GM18502 (cell line): Measurements from ENCODE around the gene CBFA2T3.

Experiments used
- ATAC-seq: cut with Tn5 transposase; IDR thresholded peaks from one replicate; pipeline ENCODE4 v1.9.1; 2021; ENCODE audit warnings: mild to moderate bottlenecking; ENCODE audit not compliant: unreplicated experiment, poor library complexity

The CBFA2T3 gene

GRCh38 chr16:88966986-88967829 is 9.8 kb downstream of the CBFA2T3 start:
- no peak for ATAC-seq

GRCh38 chr16:88965826-88966480 is 11.1 kb downstream of the CBFA2T3 start:
- no peak for ATAC-seq

GRCh38 chr16:88965411-88965810 is 11.6 kb downstream of the CBFA2T3 start:
- ATAC-seq: no peak

GRCh38 chr16:88964636-88965035 is 12.4 kb downstream of the CBFA2T3 start:
- no peak for ATAC-seq

GRCh38 chr16:88963583-88963982 is 13.4 kb downstream of the CBFA2T3 start:
- ATAC-seq: no peak

- ATAC-seq: no peak
Measured at GRCh38 chr16:88962478-88963152, 14.4 kb downstream of the CBFA2T3 start.

- ATAC-seq: no peak
Measured at GRCh38 chr16:88961011-88961410, 16.0 kb downstream of the CBFA2T3 start.

GRCh38 chr16:88960516-88960915 is 16.5 kb downstream of the CBFA2T3 start:
- ATAC-seq: no peak

GRCh38 chr16:88959022-88959421 is 18.0 kb downstream of the CBFA2T3 start:
- no peak for ATAC-seq

GRCh38 chr16:88957887-88958577 is 19.0 kb downstream of the CBFA2T3 start:
- no peak for ATAC-seq

- ATAC-seq: no peak
Measured at GRCh38 chr16:88957433-88957767, 19.6 kb downstream of the CBFA2T3 start.

- no peak for ATAC-seq
Measured at GRCh38 chr16:88956546-88957432, 20.2 kb downstream of the CBFA2T3 start.

GRCh38 chr16:88955906-88956305 is 21.1 kb downstream of the CBFA2T3 start:
- ATAC-seq: no peak

GRCh38 chr16:88953003-88953690 is 23.9 kb downstream of the CBFA2T3 start:
- ATAC-seq: no peak

- ATAC-seq: no peak
Measured at GRCh38 chr16:88951989-88952388, 25.0 kb downstream of the CBFA2T3 start.

GRCh38 chr16:88951501-88951900 is 25.5 kb downstream of the CBFA2T3 start:
- no peak for ATAC-seq

GRCh38 chr16:88948781-88949490 is 28.1 kb downstream of the CBFA2T3 start:
- ATAC-seq: no peak

GRCh38 chr16:88945473-88945872 is 31.5 kb downstream of the CBFA2T3 start:
- no peak for ATAC-seq

GRCh38 chr16:88943741-88944140 is 33.3 kb downstream of the CBFA2T3 start:
- ATAC-seq: no peak
